PC-3 (cell line): ENCODE results near the gene ACVR1B.

ENCODE experiments used
- EZH2 ChIP-seq: fragments of 300-600 bp; sonication (generic); IDR thresholded peaks from one replicate; pipeline ENCODE4 v1.6.1; 2017; ENCODE audit warnings: antibody characterized with exemption, mild to moderate bottlenecking, low read length; ENCODE audit not compliant: unreplicated experiment
- EZH2phosphoT487 ChIP-seq: fragments of 300-600 bp; sonication (generic); IDR thresholded peaks from 2 replicates; pipeline ENCODE4 v1.6.1; 2018; ENCODE audit warnings: mild to moderate bottlenecking, antibody characterized with exemption, low read length, borderline replicate concordance
- TF ChIP-seq, protein P1 (sequence below): fragments of 300-600 bp; sonication (generic); conservative IDR thresholded peaks from 2 replicates; pipeline ENCODE4 v1.5.1; 2017; ENCODE audit warnings: antibody characterized with exemption, low read depth, mild to moderate bottlenecking, low read length

DNA sequence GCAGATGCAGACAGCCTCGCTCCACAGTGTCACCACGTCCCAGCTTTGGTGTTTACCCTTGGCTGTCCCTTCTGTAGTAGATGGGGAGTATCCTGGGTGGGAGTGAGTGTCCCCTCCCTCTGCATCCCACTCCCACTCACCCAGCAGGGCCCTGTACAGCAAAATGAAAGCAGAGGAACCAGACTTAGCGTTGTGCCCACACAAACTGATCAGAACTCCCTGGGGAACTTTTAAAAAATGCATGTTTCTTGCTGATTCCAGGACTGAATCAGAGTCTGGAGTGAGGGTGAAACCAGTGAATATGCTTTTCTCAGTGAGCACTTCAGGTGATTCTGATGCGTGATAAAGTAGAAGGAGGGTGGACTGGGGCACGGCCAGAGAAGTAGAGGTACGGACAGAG lies 41.3 kb upstream of the ACVR1B start:
- no peak for TF ChIP-seq EZH2
- TF ChIP-seq, protein P1, sequence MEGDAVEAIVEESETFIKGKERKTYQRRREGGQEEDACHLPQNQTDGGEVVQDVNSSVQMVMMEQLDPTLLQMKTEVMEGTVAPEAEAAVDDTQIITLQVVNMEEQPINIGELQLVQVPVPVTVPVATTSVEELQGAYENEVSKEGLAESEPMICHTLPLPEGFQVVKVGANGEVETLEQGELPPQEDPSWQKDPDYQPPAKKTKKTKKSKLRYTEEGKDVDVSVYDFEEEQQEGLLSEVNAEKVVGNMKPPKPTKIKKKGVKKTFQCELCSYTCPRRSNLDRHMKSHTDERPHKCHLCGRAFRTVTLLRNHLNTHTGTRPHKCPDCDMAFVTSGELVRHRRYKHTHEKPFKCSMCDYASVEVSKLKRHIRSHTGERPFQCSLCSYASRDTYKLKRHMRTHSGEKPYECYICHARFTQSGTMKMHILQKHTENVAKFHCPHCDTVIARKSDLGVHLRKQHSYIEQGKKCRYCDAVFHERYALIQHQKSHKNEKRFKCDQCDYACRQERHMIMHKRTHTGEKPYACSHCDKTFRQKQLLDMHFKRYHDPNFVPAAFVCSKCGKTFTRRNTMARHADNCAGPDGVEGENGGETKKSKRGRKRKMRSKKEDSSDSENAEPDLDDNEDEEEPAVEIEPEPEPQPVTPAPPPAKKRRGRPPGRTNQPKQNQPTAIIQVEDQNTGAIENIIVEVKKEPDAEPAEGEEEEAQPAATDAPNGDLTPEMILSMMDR, result no peak
- TF ChIP-seq EZH2phosphoT487, result no peak
